Breast epithelium (tissue), 4 donors: ENCODE measurements around the gene DBH. TPM values are rescaled to one million over a fixed set of nuclear protein-coding genes. Genes with fewer than 3 reads are reported as not detected.

ENCODE experiments used
- DNase-seq, 2 donors: peaks; one replicate each; pipeline ENCODE4 v3.0.0-alpha.2; 2019; ENCODE audit warnings: low spot score in 2 of 2
- H3K27ac ChIP-seq, 2 donors: fragments of 200-600 bp; sonication (generic) in 1 of 2; one replicate each; pipeline ENCODE4 v1.5.1; 2016 to 2019; ENCODE audit warnings: mild to moderate bottlenecking in 1 of 2
- H3K27me3 ChIP-seq, 2 donors: fragments of 200-600 bp; sonication (generic) in 1 of 2; one replicate each; pipeline versions ENCODE4 v1.5.1 to v1.6.0; 2017 to 2019; ENCODE audit warnings: control low read depth in 1 of 2, mild to moderate bottlenecking in 1 of 2
- H3K36me3 ChIP-seq: fragments of 200-600 bp; one replicate; pipeline ENCODE4 v1.5.1; 2019
- H3K4me1 ChIP-seq, 2 donors: fragments of 200-600 bp; sonication (generic); one replicate each; pipeline ENCODE4 v1.5.1; 2016 to 2019; ENCODE audit warnings: control low read depth in 1 of 2
- H3K4me3 ChIP-seq, 3 donors: fragments of 200-600 bp; sonication (generic); 1 replicate in 2 of 3; 2 replicates in 1 of 3; pipeline ENCODE4 v1.5.1; 2016 to 2019; ENCODE audit warnings: mild to moderate bottlenecking in 3 of 3, moderate library complexity in 2 of 3
- H3K9me3 ChIP-seq, 2 donors: fragments of 200-600 bp; sonication (generic) in 1 of 2; one replicate each; pipeline ENCODE4 v1.5.1; 2016 to 2019; ENCODE audit warnings: control low read depth in 1 of 2
- POLR2A ChIP-seq: fragments of 450-650 bp; IDR thresholded peaks from one replicate; pipeline ENCODE4 v1.6.1; 2016; ENCODE audit warnings: antibody characterized with exemption, mild to moderate bottlenecking, moderate library complexity
- POLR2AphosphoS5 ChIP-seq, 3 donors: sonication (generic); formaldehyde crosslinking; IDR thresholded peaks; one replicate each; pipeline ENCODE4 v1.6.1; 2017; ENCODE audit warnings: antibody characterized with exemption in 3 of 3
- intact Hi-C: fragments of 100-400 bp; cut with DNase I; formaldehyde crosslinking; loops from one replicate; pipeline ENCODE4 v1.15.1; 2023; ENCODE audit warnings: low total_unique reads
- total RNA-seq, 3 donors: library from RNA; depleted of rRNA; stranded (reverse); fragments of >200 nt; gene quantifications; one replicate each; pipeline ENCODE4 v1.1.0, GENCODE V29; 2016
- TF ChIP-seq, protein P1 (sequence below), 3 donors: fragments of 450-650 bp; IDR thresholded peaks; one replicate each; pipeline ENCODE4 v1.5.1; 2016 to 2017; ENCODE audit warnings: antibody characterized with exemption in 3 of 3, mild to moderate bottlenecking in 3 of 3, moderate library complexity in 3 of 3

DBH gene
- total RNA-seq, 3 donors from 2014 or later, result not detected

DNA sequence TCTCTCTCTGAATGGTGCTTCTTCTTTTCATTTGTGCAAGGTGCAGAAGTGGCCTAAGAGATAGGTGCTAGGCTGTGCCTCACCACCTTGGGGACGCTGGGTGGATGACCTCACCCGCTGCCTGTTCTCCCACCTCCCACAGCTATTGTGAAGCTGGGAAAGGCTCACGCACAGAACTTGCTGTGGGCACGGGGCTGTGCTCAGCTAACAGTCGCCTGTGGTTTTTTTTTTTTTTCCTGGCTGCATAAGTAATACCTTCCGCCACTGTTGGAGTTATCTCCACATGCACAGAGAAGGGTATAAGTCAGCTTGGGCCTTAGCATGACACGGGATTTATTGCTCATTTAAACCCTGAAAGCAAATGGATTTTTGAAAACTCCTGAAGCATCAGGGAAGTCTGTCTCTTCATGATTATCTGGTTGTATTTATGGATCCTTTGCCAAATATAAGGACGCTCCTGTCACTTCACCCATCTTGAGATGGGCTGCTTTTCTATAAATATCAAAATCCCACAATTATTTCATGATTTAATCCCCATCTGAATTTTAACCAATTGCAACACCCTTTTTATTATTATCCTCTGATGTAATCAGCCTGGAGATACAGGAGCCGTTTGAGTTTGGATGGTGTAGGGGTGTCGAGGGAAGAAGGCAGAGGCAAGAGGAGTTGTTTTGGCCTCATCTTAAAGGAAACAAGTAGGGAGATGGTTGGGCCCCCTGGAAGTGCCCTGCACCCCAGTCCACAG, 9.0 kb downstream of the DBH start:
- no peak overlapping the region for H3K27ac ChIP-seq
- no peaks in the 10 kb centered on the region for H3K36me3 ChIP-seq
- H3K27me3 ChIP-seq, result peaks cover 0 to 34% of the 10 kb centered on the region in 2 donors
- no peak for DNase-seq
- no peaks in the 10 kb centered on the region for H3K9me3 ChIP-seq
- no peaks in the 10 kb centered on the region for H3K4me1 ChIP-seq
- intact Hi-C loops, result no loop called here
- H3K4me3 ChIP-seq, result no peak overlapping the region
- TF ChIP-seq POLR2AphosphoS5 (IDR thresholded peaks at IDR 0.05), result no peak
- TF ChIP-seq POLR2A, result no peak
- TF ChIP-seq, protein P1, sequence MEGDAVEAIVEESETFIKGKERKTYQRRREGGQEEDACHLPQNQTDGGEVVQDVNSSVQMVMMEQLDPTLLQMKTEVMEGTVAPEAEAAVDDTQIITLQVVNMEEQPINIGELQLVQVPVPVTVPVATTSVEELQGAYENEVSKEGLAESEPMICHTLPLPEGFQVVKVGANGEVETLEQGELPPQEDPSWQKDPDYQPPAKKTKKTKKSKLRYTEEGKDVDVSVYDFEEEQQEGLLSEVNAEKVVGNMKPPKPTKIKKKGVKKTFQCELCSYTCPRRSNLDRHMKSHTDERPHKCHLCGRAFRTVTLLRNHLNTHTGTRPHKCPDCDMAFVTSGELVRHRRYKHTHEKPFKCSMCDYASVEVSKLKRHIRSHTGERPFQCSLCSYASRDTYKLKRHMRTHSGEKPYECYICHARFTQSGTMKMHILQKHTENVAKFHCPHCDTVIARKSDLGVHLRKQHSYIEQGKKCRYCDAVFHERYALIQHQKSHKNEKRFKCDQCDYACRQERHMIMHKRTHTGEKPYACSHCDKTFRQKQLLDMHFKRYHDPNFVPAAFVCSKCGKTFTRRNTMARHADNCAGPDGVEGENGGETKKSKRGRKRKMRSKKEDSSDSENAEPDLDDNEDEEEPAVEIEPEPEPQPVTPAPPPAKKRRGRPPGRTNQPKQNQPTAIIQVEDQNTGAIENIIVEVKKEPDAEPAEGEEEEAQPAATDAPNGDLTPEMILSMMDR (IDR thresholded peaks at IDR 0.05), result no peak

DNA sequence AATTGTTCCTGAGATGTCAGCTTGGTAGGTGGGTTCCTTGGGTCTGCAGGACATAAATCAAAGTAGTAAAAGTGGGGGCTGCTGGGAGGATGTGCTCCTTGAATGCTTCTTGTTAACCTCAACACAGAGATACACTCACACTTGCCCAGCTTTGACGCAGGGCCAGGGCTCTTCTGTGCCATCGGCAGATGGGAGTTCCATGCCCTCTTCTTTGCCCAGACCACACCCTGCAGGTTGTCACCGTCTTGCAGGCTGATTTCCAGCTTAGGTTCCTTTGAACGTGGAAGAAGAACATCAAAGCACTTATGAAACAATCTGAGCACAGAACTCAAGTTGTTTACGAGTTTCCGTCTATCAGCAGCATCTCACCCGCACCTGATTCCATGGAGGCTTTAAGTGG, 11.0 kb downstream of the DBH start:
- intact Hi-C loops, result no loop called here
- Histone ChIP-seq H3K36me3 (no peaks in the 10 kb centered on the region), H3K27me3 (peaks cover 0 to 41% of the 10 kb centered on the region in 2 donors), H3K4me3 (no peak overlapping the region), H3K27ac (no peak overlapping the region), H3K9me3 (no peaks in the 10 kb centered on the region), H3K4me1 (no peaks in the 10 kb centered on the region)
- DNase-seq, result no peak
- TF ChIP-seq, protein P1 (IDR thresholded peaks at IDR 0.05), result no peak
- no peak for TF ChIP-seq POLR2A
- no peak for TF ChIP-seq POLR2AphosphoS5 (IDR thresholded peaks at IDR 0.05)

DNA sequence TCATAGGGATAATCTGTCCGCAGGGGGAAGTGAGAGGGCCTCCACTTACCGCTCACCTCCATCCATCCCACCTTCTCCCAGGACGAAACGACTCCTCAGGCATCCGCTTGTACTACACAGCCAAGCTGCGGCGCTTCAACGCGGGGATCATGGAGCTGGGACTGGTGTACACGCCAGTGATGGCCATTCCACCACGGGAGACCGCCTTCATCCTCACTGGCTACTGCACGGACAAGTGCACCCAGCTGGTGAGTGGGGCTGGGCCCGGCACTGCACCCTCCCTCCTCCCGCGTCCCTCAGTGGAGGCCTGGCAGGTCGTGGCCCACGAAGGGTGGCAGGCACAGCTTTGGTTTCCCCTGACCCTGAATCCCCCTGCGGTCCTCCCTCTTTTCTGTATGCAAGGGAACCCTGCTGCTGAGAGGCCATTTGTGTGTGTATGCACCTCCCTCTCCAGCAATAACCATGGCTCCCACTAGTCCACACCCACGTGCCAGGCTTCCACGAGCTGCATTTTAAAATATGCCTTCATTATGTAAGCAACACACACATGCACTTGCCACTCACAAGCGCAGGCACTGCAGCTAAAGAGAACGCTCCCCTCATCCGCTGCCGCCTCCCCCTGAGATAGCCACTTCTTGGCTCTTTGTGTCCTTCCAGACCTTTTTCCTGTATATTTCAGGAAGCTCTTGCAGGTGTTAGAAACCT, 11.8 kb downstream of the DBH start:
- TF ChIP-seq POLR2AphosphoS5 (IDR thresholded peaks at IDR 0.05), result no peak
- TF ChIP-seq POLR2A, result no peak
- TF ChIP-seq, protein P1 (IDR thresholded peaks at IDR 0.05), result no peak
- intact Hi-C loops, result no loop called here
- Histone ChIP-seq H3K4me1 (no peaks in the 10 kb centered on the region), H3K36me3 (no peaks in the 10 kb centered on the region), H3K27me3 (peaks cover 0 to 49% of the 10 kb centered on the region in 2 donors), H3K27ac (no peak overlapping the region), H3K9me3 (no peaks in the 10 kb centered on the region), H3K4me3 (no peak overlapping the region)
- no peak for DNase-seq

DNA sequence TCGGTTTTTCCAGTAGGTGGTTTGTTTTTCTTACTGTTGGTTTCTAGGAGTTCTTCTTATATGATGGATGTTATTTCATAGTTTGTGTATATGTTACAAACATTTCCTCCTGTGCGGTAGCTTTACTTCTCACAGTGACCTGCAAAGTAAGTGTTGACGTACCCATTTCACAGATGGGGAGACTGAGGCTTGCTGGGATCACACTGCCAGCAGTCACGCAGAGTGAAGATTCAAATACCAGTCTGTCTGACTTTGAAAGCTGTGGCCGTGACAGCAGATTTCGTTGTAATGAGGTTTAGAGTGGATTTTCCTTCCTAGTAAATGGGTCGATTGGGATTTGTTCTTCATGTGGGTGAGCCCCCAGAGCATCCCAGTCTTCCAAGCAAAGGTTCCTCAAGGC, 13.0 kb downstream of the DBH start:
- Histone ChIP-seq H3K36me3 (no peaks in the 10 kb centered on the region), H3K9me3 (no peaks in the 10 kb centered on the region), H3K4me1 (no peaks in the 10 kb centered on the region), H3K27ac (no peak overlapping the region), H3K4me3 (no peak overlapping the region), H3K27me3 (peaks cover 0 to 55% of the 10 kb centered on the region in 2 donors)
- intact Hi-C loops, result no loop called here
- no peak for DNase-seq
- TF ChIP-seq POLR2AphosphoS5 (IDR thresholded peaks at IDR 0.05), result no peak
- no peak for TF ChIP-seq POLR2A
- TF ChIP-seq, protein P1 (IDR thresholded peaks at IDR 0.05), result no peak

DNA sequence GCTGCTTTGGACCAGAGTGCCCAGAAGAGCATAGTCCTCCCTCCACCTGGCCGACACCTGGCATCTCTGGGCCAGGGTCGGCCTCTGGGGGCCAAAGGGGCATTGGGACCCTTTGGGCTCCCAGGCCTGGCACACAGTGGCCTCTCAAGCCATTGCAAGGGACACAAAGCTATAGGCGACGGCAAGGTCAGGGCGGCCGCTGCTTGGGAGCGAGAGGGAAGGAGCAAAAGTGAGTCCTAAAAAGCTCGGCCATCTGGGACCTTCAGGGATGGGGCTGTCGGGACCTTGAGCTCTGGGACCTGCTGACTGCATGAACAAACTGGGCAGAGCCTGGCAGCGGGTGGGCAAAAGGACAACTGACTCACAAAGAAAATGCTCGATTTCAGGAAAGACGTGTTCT, 13.9 kb downstream of the DBH start:
- DNase-seq, result no peak
- Histone ChIP-seq H3K4me3 (no peak overlapping the region), H3K27me3 (peaks cover 0 to 63% of the 10 kb centered on the region in 2 donors), H3K27ac (no peak overlapping the region), H3K9me3 (no peaks in the 10 kb centered on the region), H3K4me1 (no peaks in the 10 kb centered on the region), H3K36me3 (no peaks in the 10 kb centered on the region)
- no peak for TF ChIP-seq POLR2AphosphoS5 (IDR thresholded peaks at IDR 0.05)
- TF ChIP-seq, protein P1 (IDR thresholded peaks at IDR 0.05), result no peak
- no peak for TF ChIP-seq POLR2A
- intact Hi-C loops, result no loop called here
